IgD-negative memory B cell (primary cell): ENCODE results near the gene MIDN. TPM values are rescaled to one million over a fixed set of nuclear protein-coding genes. Genes with fewer than 3 reads are reported as not detected.
A peak's percentile ranks its signal among the peaks of the same experiment; 100 is the strongest.

Source experiments
- H3K27ac Mint-ChIP-seq, 3 donors: one replicate each; pipeline ENCODE4 v1.8.0; 2020 to 2022; ENCODE audit warnings: mild to moderate bottlenecking in 3 of 3, mixed read lengths in 3 of 3, moderate library complexity in 1 of 3
- H3K27me3 Mint-ChIP-seq: one replicate; pipeline ENCODE4 v1.8.0; 2021; ENCODE audit warnings: mixed read lengths
- H3K36me3 Mint-ChIP-seq: one replicate; pipeline ENCODE4 v1.8.0; 2020; ENCODE audit warnings: mild to moderate bottlenecking, mixed read lengths
- H3K4me1 Mint-ChIP-seq, 3 donors: one replicate each; pipeline ENCODE4 v1.8.0; 2020 to 2022; ENCODE audit warnings: mixed read lengths in 3 of 3, mild to moderate bottlenecking in 1 of 3
- H3K4me3 Mint-ChIP-seq, 4 donors: one replicate each; pipeline ENCODE4 v1.8.0; 2020 to 2022; ENCODE audit warnings: mild to moderate bottlenecking in 4 of 4, mixed read lengths in 4 of 4, moderate library complexity in 3 of 4
- H3K9me3 Mint-ChIP-seq, 3 donors: one replicate each; pipeline ENCODE4 v1.8.0; 2020 to 2021; ENCODE audit warnings: mixed read lengths in 3 of 3, mild to moderate bottlenecking in 1 of 3
- polyA plus RNA-seq: library from polyadenylated mRNA; unstranded; fragments of 300-500 nt; fragmentation: Illumina TruSeq; gene quantifications from one replicate; pipeline ENCODE4 v1.2.3, GENCODE V29; 2021

Gene MIDN
- polyA plus RNA-seq, 1 donor from 2014 or later, result 4.8 TPM

DNA sequence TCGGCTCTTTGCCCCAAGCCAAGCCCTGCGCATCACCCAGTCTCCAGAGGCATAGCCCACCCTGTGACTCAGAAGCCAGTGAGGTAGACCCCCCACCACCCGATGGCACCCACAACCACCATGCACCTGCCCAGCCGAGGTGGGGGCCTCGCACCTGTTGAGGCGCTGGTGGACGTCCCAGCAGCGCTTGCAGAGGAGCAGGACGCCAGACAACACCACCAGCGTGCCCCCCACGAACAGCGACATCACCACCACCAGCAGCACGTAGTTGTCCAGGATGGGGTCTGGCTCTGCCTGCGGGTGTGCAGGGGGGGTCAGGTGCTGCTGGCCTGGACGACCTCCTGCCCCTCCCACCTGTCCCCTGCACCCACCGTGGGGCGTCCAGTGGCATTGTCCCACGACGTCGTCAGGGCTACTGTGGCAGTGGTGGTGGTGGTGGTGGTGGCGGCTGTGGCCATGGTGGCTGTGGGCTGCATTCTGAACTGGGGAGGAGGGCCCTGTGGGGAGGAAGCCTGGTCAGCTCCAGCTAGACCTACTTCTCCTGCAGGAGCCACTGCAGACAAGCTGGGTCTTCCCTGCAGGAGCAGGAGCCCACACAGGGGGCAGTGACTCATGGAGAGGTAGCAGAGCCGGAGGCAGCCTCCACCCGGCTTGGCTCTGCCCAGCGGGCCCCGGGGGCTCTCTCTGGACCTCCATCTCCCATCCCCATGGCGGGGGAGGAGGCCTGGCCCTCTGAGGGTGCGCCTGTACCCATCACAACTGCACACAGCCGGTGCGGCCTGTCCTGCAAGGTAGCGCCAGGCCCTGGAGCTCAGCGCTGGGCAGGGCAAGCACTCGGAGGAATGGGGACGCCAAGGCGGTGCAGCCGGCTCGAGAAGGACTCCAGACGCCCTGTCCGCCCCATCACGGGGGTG lies 12.5 kb upstream of the MIDN start:
- no peaks in the 10 kb centered on the region for H3K36me3 Mint-ChIP-seq
- no peak overlapping the region for H3K27ac Mint-ChIP-seq
- peaks cover 6% of the 10 kb centered on the region for H3K27me3 Mint-ChIP-seq
- peaks cover 0 to 2% (median 0%) of the 10 kb centered on the region in 3 donors for H3K9me3 Mint-ChIP-seq
- H3K4me3 Mint-ChIP-seq, result no peak overlapping the region
- peaks cover 0 to 9% (median 7%) of the 10 kb centered on the region in 3 donors for H3K4me1 Mint-ChIP-seq

DNA sequence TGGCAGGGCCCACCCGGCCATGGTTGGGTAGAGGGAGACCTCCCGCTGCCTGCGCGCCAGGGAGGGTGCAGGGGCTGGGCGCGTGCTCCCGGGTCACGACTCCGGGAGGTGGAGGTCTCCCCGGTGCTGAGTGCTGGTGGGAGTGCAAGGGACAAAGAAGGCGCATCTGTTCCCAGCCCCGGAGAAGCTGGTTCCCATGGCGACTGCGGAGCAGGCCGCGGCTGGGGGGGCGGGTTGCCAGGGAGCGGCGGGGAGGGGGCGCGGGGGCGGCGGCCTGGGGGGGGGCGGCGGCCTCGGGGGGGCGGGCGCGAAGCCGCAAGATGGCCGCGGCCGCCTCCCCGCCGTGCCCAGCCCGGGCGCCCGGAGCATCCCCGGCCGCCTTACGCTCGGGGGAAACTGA lies 11.8 kb upstream of the MIDN start:
- Mint-ChIP-seq H3K27me3 (peaks cover 8% of the 10 kb centered on the region), H3K27ac (no peak overlapping the region), H3K4me3 (no peak overlapping the region), H3K4me1 (peaks cover 4 to 12% (median 10%) of the 10 kb centered on the region in 3 donors), H3K9me3 (peaks cover 0 to 2% (median 0%) of the 10 kb centered on the region in 3 donors), H3K36me3 (peaks cover 2% of the 10 kb centered on the region)

DNA sequence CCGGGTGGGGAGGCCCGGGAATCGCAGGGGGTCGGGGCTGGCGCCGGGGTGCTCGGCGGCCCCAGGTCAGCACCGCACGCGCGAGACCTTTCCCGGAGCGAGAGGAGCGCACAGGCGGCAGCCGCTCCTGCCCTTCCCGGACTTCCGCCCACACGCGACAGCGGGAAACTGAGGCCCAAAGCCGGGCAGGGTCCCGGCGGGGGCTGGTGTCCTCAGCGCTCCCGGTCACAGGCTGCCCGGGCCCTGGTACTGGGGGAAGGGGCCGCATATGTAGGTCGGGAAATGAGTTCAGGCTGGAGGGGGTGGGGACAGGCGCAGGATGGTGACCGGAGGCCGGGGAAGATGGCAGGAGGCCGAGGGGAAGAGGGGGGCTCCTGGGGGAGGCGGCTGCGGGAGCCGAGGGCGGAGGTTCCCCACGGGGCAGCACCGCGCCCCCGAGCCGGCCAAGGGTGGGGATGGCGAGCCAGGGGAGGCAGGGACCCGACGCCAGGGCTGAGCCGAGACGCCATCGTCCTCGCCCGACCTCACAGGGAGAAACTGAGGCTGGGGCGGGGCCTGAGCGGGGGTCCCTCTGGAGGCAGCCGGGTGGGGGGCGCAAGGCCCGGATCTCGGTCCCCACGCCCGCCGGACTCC lies 11.2 kb upstream of the MIDN start:
- H3K27me3 Mint-ChIP-seq, result peaks cover 8% of the 10 kb centered on the region
- H3K4me3 Mint-ChIP-seq, result no peak overlapping the region
- H3K9me3 Mint-ChIP-seq, result peaks cover 0 to 2% (median 0%) of the 10 kb centered on the region in 3 donors
- H3K4me1 Mint-ChIP-seq, result peaks cover 5 to 13% (median 11%) of the 10 kb centered on the region in 3 donors
- H3K36me3 Mint-ChIP-seq, result peaks cover 2% of the 10 kb centered on the region
- H3K27ac Mint-ChIP-seq, result no peak overlapping the region

DNA sequence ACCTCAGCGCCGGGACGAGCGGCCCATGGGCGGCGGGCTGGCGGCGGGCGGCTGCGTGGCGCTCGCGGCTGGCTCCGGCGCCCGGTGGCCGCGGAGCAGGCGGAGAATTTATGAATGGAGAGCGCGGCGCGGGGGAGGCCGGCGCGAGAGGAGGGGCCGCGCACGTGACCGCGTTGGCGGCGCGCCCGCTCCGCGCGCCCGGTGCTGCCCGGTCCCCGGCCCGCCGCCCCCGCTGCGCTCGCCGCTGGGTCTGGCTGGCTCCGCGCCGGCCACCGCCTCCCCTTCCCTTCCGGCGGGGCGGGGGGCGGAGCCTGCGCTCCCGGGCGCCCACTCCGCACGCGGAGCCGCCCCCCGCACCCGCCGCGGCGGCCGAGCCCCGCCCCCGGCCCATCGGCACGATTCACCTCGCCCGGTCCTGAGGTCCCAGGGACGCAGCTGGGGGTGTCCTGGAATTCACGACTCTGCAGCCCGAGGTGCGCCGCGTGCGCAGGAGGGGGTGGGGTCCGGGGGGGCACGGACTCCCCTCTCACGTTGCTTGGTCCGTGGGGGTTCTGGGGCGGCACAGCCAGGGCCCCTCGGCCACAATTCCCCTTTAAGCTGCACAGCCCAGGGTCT lies 10.5 kb upstream of the MIDN start, which contains the start of gene CBARP:
Gene CBARP, minus strand, starts transcription at position 252 of the 615 bp plus-strand sequence. CDS start 1,905 bp downstream, outside the sequence.
- peaks cover 5 to 13% (median 12%) of the 10 kb centered on the region in 3 donors for H3K4me1 Mint-ChIP-seq

DNA sequence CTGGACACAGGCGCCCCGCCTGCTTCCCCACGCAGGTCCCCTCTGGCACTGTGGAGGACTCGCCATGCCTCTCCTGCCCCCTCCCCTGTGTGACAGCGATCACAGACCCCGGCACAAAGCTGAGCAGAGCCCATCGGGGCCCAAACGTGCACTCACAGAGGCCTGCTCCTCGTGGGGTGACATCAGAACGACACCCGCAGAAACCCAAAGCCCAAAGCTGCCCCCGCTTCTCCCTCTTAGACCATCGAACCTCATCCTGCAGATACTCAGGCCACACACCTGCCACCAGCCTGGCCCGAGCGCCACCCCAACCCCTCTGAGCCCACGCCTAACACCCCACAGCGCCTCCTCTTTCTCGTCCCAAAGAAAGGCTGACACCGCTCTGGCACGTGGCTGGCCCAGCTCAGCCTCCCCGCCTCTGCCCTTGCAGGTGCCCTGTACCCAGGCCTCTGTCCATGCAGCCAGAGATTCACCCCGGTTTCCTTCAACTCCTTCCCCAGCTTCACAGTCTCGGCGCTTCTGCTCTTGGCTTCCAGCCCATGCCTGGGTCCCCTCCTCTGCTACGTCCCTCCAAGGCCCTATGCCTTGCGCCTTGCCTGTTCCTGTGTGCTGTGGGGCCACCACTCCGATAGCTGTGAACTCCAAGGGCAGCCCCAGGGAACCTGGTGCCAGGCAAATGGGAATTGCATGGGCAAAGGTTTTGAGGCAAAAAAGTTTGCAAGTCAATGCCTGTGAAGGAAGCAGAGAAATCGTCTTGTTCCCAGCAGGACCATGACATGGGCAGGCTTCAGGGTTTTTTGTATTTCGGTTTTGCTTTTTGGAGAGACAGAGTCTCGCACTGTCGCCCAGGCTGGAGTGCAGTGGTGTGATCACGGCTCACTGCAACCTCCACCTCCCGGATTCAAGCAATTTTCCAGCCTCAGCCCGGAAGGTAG lies 9.7 kb upstream of the MIDN start:
- Mint-ChIP-seq H3K9me3 (peaks cover 0 to 2% (median 0%) of the 10 kb centered on the region in 3 donors), H3K4me3 (peak overlapping the region; percentile 84 to 94 (median 88)), H3K27me3 (peaks cover 8% of the 10 kb centered on the region), H3K36me3 (peaks cover 2% of the 10 kb centered on the region), H3K4me1 (peaks cover 5 to 18% (median 13%) of the 10 kb centered on the region in 3 donors), H3K27ac (peak overlapping the region; percentile 63 to 95 (median 71))

More for the DNA sequence above, 10.5 kb upstream of the MIDN start, which contains the start of gene CBARP:
- peak within 1 kb of the TSS; percentile 63 to 95 (median 71) for H3K27ac Mint-ChIP-seq
- peaks cover 8% of the 10 kb centered on the region for H3K27me3 Mint-ChIP-seq
- H3K9me3 Mint-ChIP-seq, result peaks cover 0 to 2% (median 0%) of the 10 kb centered on the region in 3 donors
- peak within 1 kb of the TSS; percentile 84 to 94 (median 88) for H3K4me3 Mint-ChIP-seq
- H3K36me3 Mint-ChIP-seq, result peaks cover 2% of the 10 kb centered on the region

DNA sequence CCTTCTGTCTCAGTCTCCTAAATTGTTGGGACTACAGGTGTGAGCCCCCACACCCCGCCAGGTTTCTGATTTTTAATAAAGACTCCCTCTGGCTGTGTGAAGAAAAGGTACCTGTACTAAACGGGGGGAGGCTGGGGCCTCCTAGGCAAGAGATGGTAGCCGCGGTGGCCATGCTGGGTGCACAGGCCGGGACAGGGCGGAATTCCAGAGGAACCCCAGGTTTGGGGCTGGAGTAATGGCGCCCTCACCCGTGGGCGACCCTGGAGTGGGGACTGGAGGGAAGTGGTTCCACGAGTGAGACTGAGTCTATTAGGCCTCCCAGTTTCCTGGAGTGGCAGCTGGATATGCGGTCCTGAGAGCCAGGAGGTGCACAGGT lies 9.0 kb upstream of the MIDN start:
- Mint-ChIP-seq H3K4me3 (peak overlapping the region; percentile 55 to 90 (median 76)), H3K27ac (peak overlapping the region; percentile 63 to 95 (median 71)), H3K9me3 (peaks cover 0 to 2% (median 0%) of the 10 kb centered on the region in 3 donors), H3K36me3 (peaks cover 2% of the 10 kb centered on the region), H3K4me1 (peaks cover 6 to 18% (median 13%) of the 10 kb centered on the region in 3 donors), H3K27me3 (peaks cover 8% of the 10 kb centered on the region)

DNA sequence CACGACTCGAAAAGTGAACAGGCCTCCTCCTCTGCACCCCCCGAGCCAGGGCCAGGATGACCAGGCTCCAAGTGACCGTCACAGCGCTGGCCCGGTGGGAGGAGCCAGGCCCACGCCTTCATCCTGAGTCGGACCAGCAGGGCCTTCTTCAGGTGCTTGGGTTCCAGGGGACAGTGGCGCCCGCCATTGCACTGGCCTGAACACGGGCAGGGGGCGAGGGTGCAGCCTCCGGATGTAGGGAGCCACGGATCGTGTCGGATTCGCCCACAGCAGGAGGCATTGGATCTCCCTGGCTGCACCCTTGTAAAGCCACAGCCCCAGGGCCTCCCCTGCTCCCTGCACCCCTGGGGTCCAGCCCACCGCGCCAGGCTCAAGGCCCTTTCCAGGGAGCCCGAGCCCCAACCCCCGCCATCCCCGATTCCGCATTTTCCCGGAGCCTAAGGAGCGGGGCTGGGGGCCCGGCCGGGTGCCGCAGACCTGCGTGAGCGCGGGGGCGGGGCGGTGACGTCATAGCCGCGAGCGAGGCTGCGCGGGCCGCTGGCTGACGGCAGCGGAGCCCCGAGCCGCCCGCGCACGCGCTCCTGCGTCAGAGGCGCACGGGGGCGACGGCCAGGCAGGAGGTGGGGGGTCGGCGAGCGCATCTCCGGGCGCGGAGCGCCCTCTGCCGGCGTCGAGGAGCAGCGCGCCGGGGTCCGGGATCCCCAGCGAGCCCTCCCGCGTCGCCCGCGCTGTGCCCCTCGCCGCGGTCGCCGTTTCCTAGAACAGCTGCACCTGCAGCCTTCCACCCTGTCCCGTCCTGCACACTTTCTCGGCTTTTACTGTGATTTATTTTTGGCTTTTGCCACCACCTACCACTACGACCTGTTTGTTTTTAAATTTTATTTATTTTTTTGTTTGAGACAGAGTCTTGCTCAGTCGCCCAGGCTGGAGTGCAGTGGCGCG lies 8.3 kb upstream of the MIDN start:
- H3K36me3 Mint-ChIP-seq, result peaks cover 2% of the 10 kb centered on the region
- H3K27me3 Mint-ChIP-seq, result peaks cover 8% of the 10 kb centered on the region
- H3K27ac Mint-ChIP-seq, result peak overlapping the region in 2 of 3 donors; percentile 63 to 95
- peaks cover 0 to 2% (median 0%) of the 10 kb centered on the region in 3 donors for H3K9me3 Mint-ChIP-seq
- H3K4me1 Mint-ChIP-seq, result peaks cover 10 to 20% (median 15%) of the 10 kb centered on the region in 3 donors
- peak overlapping the region in 3 of 4 donors; percentile 59 to 87 (median 74) for H3K4me3 Mint-ChIP-seq

DNA sequence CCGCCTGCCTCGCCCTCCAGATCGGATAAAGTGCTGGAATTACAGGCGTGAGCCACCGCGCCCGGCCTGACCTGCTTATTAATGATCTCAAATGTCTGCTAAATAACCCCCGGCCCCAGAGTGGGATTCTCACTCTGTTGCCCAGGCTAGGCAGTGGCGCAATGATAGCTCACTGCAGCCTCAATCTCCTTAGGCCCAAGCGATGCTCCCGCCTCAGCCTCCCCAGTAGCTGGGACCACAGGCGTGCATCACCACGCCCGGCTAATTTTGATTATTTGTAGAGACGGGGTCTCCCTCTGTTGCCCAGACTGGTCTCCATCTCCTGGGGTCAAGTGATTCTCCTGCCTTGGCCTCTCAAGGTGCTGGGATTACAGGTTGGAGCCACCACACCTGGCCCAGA lies 7.5 kb upstream of the MIDN start:
- peak overlapping the region; percentile 81 to 97 (median 95) for H3K27ac Mint-ChIP-seq
- H3K27me3 Mint-ChIP-seq, result peaks cover 8% of the 10 kb centered on the region
- peaks cover 2% of the 10 kb centered on the region for H3K36me3 Mint-ChIP-seq
- H3K4me3 Mint-ChIP-seq, result peak overlapping the region in 3 of 4 donors; percentile 83 to 95 (median 89)
- peaks cover 10 to 20% (median 15%) of the 10 kb centered on the region in 3 donors for H3K4me1 Mint-ChIP-seq
- peaks cover 0 to 2% (median 0%) of the 10 kb centered on the region in 3 donors for H3K9me3 Mint-ChIP-seq

DNA sequence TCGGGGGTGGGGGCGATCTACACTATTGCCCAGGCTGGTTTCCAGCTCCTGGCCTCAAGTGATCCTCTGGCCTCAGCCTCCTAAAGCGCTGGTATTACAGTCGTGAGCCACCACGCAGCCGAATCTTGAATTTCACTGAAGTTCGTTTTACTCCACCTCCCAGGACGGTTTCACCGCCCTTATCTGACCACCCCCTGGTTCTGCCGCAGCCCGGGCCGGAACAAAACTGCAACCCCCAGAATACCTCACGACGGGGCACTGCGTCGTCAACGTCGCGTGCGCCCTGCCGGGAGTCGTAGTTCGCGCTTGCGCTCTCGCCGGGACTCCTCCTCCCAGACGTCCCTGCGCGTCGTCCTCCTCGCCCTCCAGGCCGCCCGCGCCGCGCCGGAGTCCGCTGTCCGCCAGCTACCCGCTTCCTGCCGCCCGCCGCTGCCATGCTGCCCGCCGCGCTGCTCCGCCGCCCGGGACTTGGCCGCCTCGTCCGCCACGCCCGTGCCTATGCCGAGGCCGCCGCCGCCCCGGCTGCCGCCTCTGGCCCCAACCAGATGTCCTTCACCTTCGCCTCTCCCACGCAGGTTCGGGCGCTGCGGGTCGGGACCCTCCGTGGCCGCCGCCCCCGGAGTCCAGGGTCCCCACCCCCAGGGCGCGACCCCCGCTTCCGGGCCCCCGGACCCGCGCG lies 6.8 kb upstream of the MIDN start, which contains the start of gene ATP5F1D:
Gene ATP5F1D, plus strand, starts transcription at position 335 of the 679 bp plus-strand sequence. Its CDS starts 100 bp downstream, at position 435.
- peaks cover 10 to 24% (median 17%) of the 10 kb centered on the region in 3 donors for H3K4me1 Mint-ChIP-seq
- peaks cover 2% of the 10 kb centered on the region for H3K36me3 Mint-ChIP-seq
- peak within 1 kb of the TSS; percentile 86 to 96 (median 92) for H3K4me3 Mint-ChIP-seq
- peaks cover 8% of the 10 kb centered on the region for H3K27me3 Mint-ChIP-seq
- H3K27ac Mint-ChIP-seq, result peak within 1 kb of the TSS; percentile 81 to 97 (median 95)
- H3K9me3 Mint-ChIP-seq, result peaks cover 0 to 2% (median 0%) of the 10 kb centered on the region in 3 donors

DNA sequence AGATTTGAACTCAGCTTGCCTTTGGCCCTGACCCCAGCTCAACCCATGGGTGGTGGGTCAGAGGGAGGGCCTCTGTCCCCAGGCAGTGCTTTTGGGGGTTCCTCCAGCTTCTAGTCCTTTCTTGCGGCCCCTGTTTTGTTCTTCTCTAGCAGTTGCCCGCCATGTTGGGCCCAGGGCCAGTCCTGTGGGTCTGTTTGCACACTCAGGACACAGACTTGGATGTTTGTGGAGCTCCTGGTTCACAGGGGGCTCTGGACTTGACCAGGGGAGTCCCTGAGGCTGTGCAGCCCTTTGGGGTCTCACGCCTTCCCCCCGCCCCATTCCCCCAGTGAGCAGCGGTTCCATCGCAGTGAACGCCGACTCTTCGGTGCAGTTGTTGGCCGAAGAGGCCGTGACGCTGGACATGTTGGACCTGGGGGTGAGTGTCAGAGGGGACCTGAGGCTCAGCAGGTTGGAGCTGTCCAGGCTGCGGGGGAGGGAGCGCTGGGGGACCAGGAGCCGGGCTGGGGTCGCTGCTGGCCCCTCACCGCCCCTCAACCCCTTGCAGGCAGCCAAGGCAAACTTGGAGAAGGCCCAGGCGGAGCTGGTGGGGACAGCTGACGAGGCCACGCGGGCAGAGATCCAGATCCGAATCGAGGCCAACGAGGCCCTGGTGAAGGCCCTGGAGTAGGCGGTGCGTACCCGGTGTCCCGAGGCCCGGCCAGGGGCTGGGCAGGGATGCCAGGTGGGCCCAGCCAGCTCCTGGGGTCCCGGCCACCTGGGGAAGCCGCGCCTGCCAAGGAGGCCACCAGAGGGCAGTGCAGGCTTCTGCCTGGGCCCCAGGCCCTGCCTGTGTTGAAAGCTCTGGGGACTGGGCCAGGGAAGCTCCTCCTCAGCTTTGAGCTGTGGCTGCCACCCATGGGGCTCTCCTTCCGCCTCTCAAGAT lies 4.4 kb upstream of the MIDN start:
- Mint-ChIP-seq H3K4me1 (peaks cover 10 to 19% (median 11%) of the 10 kb centered on the region in 3 donors), H3K9me3 (no peaks in the 10 kb centered on the region), H3K27me3 (peaks cover 2% of the 10 kb centered on the region), H3K27ac (peak overlapping the region; percentile 83 to 100 (median 87)), H3K4me3 (peak overlapping the region; percentile 80 to 96 (median 90)), H3K36me3 (peaks cover 2% of the 10 kb centered on the region)

DNA sequence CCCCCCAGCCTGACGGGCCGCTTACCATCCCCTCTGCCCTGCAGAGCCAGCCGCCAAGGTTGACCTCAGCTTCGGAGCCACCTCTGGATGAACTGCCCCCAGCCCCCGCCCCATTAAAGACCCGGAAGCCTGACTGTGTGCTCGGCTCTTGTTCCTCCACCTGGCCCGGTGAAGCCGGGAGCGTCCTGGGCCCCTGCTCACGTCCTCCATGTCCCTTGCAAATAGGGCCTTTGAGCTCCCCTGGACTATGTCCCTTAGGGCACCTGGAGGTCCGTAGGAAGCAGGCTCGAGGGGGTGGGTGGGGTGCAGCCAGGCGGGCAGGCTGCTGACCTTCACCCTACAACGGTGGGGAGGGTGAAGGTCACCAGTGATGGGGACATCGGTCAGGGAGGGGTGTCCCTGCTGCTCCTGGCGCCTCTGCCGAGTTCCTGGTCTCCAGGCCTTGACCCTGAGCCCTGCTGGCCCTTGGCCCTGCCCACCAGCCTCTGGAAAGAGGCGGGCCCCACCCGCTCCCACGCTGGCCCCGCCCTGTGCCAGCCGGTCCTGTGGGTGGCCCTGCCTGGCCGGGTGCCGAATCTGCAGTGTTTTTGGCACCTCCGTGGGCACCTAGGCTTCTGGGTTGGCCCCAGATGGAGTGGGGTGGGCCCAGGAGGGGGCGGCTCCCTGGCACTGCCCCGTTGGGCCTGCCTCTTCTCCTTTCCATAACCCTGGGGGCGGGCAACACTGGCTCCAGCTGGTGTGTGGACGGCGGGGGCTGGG lies 3.5 kb upstream of the MIDN start:
- Mint-ChIP-seq H3K9me3 (no peaks in the 10 kb centered on the region), H3K4me1 (peaks cover 8 to 17% (median 14%) of the 10 kb centered on the region in 3 donors), H3K27me3 (peaks cover 2% of the 10 kb centered on the region), H3K4me3 (peak overlapping the region; percentile 80 to 96 (median 90)), H3K36me3 (peaks cover 2% of the 10 kb centered on the region), H3K27ac (peak overlapping the region; percentile 83 to 100 (median 87))
